Fibroblast of lung (primary cell): Measurements from ENCODE around the gene CHAMP1.

Source experiments
- CTCF ChIP-seq, 2 donors: IDR thresholded peaks in 1 of 2; conservative IDR thresholded peaks in 1 of 2; 1 replicate in 1 of 2; 2 replicates in 1 of 2; pipeline ENCODE4 v1.5.1; 2011 to 2012; ENCODE audit warnings: low read length in 2 of 2, control low read depth in 1 of 2, inconsistent platforms in 1 of 2, low read depth in 1 of 2, mild to moderate bottlenecking in 1 of 2
- EZH2 ChIP-seq: IDR thresholded peaks from 2 replicates; pipeline ENCODE4 v1.5.1; 2012; ENCODE audit warnings: low read length, control low read depth, mild to moderate bottlenecking; ENCODE audit errors: missing control alignments

- TF ChIP-seq CTCF (conservative IDR thresholded peaks at IDR 0.05 in 1 of 2, IDR thresholded peaks at IDR 0.05 in 1 of 2; ENCODE audit: low read depth in 1 of 2, low read length in 2 of 2): no peak
- no peak for TF ChIP-seq EZH2
Observed at GRCh38 chr13:114284680-114285079, 29.6 kb upstream of the CHAMP1 start.
